ENCODE results near the gene SYNGR2. TPM values are rescaled to one million over a fixed set of nuclear protein-coding genes. Genes with fewer than 3 reads are reported as not detected.

Gene SYNGR2
- total RNA-seq, 1 experiment from 2014 or later: 148 TPM

DNA sequence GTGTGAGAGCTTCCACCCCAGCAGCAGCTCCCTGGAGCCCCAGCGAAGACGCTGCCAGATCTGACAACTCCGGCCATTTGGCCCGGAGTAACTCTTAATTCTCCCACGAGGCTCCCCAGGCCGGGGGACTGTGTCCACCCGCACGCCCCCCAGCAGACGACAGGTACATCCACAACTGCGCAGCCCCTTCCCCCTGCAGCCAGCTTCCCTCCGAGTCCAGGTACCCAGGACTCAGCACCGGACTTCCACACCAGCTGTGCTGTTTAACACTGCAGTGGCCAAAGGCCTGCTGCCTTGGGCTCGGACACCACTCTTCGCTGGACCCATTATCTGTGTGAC lies 7.2 kb downstream of the SYNGR2 start:
- H3K9ac ChIP-seq (ENCODE audit: low read length): no peak overlapping the region
- H3K4me3 ChIP-seq (replicated peaks in 1 of 2; ENCODE audit: low read depth in 1 of 2, low read length in 2 of 2): no peak overlapping the region
- H3K27ac ChIP-seq (ENCODE audit: low read depth, low read length): peak overlapping the region; percentile 38; the same call in 1 of the 2 replicates
- H3K4me1 ChIP-seq (ENCODE audit: control insufficient read depth in 1 of 2, insufficient read depth in 2 of 2, low read length in 2 of 2): peaks cover 12 to 35% of the 10 kb centered on the region in 2 experiments; a peak in 3 of 4 replicates
- H3K79me2 ChIP-seq (ENCODE audit: insufficient read depth, low read length): peaks cover 14% of the 10 kb centered on the region; the same call in 1 of the 2 replicates
- peaks cover 41 to 74% of the 10 kb centered on the region in 2 experiments for H3K36me3 ChIP-seq (ENCODE audit: control insufficient read depth in 1 of 2, insufficient read depth in 2 of 2, low read length in 2 of 2)
- no peaks in the 10 kb centered on the region for H3K9me3 ChIP-seq (ENCODE audit: control insufficient read depth in 1 of 2, insufficient read depth in 1 of 2, low read depth in 1 of 2, low read length in 2 of 2)
- BruUV-seq (replicated peaks): no TSS peak
- ChIA-PET CTCF (interaction anchor here (0.9 to 3.2 kb wide), 10 partner anchors 11 to 156 kb away, joined by 3 to 17 read pairs (median 9); partner anchors contain the start of genes AFMID, TK1 and TMC8), POLR2A (interaction anchor here (0.6 to 5.1 kb wide), 3 partner anchors 10 to 64 kb away, joined by 3 to 44 read pairs (median 3); partner anchors contain the start of genes AFMID and TK1), RAD21 (ENCODE audit: low non-redundant PET in 1 of 2, low total read pairs in 2 of 2, uncharacterized antibody in 2 of 2, unreplicated experiment in 2 of 2) (interaction anchor here in 1 of 2 experiments (0.8 kb wide), 1 partner anchor 34 kb away, joined by 3 read pairs; no protein-coding TSS in a partner anchor)
- no peaks in the 10 kb centered on the region for H3K27me3 ChIP-seq (ENCODE audit: insufficient read depth, low read length)
- TF ChIP-seq ZFX (IDR thresholded peaks at IDR 0.05) (no peak), CBX3 (IDR thresholded peaks at IDR 0.05; ENCODE audit: low read depth) (no peak), CEBPB (IDR thresholded peaks at IDR 0.05; ENCODE audit: low read depth) (no peak), ELF1 (IDR thresholded peaks at IDR 0.05; ENCODE audit: borderline replicate concordance, low read depth) (no peak), SRF (IDR thresholded peaks at IDR 0.05; ENCODE audit: low read depth) (no peak), POLR2A (IDR thresholded peaks at IDR 0.05; ENCODE audit: borderline replicate concordance, extremely low read depth, insufficient read depth, insufficient read length) (no peak), TCF7L2 (IDR thresholded peaks at IDR 0.05; ENCODE audit: borderline replicate concordance, extremely low read depth, insufficient read depth, insufficient read length) (no peak)
- TF ChIP-seq, protein P1, sequence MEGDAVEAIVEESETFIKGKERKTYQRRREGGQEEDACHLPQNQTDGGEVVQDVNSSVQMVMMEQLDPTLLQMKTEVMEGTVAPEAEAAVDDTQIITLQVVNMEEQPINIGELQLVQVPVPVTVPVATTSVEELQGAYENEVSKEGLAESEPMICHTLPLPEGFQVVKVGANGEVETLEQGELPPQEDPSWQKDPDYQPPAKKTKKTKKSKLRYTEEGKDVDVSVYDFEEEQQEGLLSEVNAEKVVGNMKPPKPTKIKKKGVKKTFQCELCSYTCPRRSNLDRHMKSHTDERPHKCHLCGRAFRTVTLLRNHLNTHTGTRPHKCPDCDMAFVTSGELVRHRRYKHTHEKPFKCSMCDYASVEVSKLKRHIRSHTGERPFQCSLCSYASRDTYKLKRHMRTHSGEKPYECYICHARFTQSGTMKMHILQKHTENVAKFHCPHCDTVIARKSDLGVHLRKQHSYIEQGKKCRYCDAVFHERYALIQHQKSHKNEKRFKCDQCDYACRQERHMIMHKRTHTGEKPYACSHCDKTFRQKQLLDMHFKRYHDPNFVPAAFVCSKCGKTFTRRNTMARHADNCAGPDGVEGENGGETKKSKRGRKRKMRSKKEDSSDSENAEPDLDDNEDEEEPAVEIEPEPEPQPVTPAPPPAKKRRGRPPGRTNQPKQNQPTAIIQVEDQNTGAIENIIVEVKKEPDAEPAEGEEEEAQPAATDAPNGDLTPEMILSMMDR (IDR thresholded peaks at IDR 0.05 in 2 of 3, conservative IDR thresholded peaks at IDR 0.05 in 1 of 3; ENCODE audit: borderline replicate concordance in 1 of 3, insufficient read depth in 1 of 3, low read depth in 2 of 3, low read length in 2 of 3): no peak
- no peaks in the 10 kb centered on the region for H3K9me2 ChIP-seq (ENCODE audit: insufficient read depth)
- DNase-seq (ENCODE audit: low read depth, low spot score): no peak
- H4K20me1 ChIP-seq (ENCODE audit: insufficient read depth): no peaks in the 10 kb centered on the region; the same call in 1 of the 2 replicates
- no peak for ATAC-seq
- H2AFZ ChIP-seq (ENCODE audit: low read depth, low read length, poor library complexity, severe bottlenecking): no peak overlapping the region
- H3K4me2 ChIP-seq (ENCODE audit: low read length): no peak overlapping the region
- intact Hi-C loops (cut with micrococcal nuclease): no loop called here
